Measurements from ENCODE around the gene MMP2.

DNA sequence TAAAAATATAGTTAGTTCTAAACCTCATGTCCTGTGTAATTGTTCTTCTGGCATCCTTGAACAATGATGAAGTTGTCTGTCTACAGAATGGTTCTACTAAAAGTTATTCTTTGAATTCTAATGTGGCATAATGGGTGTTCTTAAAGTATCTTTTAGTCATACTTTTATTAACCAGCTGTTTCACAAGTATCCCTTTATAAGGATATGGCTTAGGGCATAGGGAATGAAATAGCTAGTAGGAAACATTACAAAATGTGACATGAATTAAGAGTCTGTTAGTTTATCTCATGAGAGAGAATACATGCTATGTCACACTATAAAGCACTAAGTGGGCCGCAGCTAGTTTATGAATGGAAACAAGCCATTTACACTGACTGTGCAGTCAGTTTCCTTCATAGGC, 61.2 kb downstream of the MMP2 start:
- TF ChIP-seq CTCF (conservative IDR thresholded peaks at IDR 0.05): no peak
- no peak for TF ChIP-seq ZFX (IDR thresholded peaks at IDR 0.05)

All from C4-2B (cell line).